GM12878 (cell line): ENCODE results near the gene AMN1. TPM values are rescaled to one million over a fixed set of nuclear protein-coding genes. Genes with fewer than 3 reads are reported as not detected.
A peak's percentile ranks its signal among the peaks of the same experiment; 100 is the strongest.

ENCODE experiments used
- ATF7 ChIP-seq: fragments of 450-650 bp; IDR thresholded peaks from 2 replicates; pipeline ENCODE4 v1.6.1; 2016; ENCODE audit warnings: low read depth, mild to moderate bottlenecking
- CHD1 ChIP-seq: IDR thresholded peaks from 2 replicates; pipeline ENCODE4 v1.6.1; 2012; ENCODE audit warnings: low read depth, low read length, improper control_type of control experiment
- EGR1 ChIP-seq, 2 experiments: IDR thresholded peaks; 1 replicate in 1 of 2; 2 replicates in 1 of 2; pipeline ENCODE4 v1.6.1; 2011 to 2012; ENCODE audit warnings: low read depth in 2 of 2, low read length in 2 of 2, borderline replicate concordance in 1 of 2, mild to moderate bottlenecking in 1 of 2, moderate library complexity in 1 of 2
- EZH2 ChIP-seq: IDR thresholded peaks from 2 replicates; pipeline ENCODE4 v1.6.1; 2012; ENCODE audit warnings: low read depth, mild to moderate bottlenecking, control low read depth, inconsistent platforms, low read length, borderline replicate concordance; ENCODE audit not compliant: control insufficient read depth
- HDAC6 ChIP-seq: fragments of 200-600 bp; sonication (generic); IDR thresholded peaks from one replicate; pipeline ENCODE4 v1.8.0; 2017; ENCODE audit warnings: antibody characterized with exemption; ENCODE audit not compliant: unreplicated experiment
- MEF2A ChIP-seq: IDR thresholded peaks from 2 replicates; pipeline ENCODE4 v1.6.1; 2011; ENCODE audit warnings: low read depth, mild to moderate bottlenecking, low read length, moderate library complexity; ENCODE audit not compliant: insufficient read depth
- MEF2B ChIP-seq: fragments of 450-650 bp; IDR thresholded peaks from 2 replicates; pipeline ENCODE4 v1.6.1; 2018; ENCODE audit warnings: mild to moderate bottlenecking, moderate library complexity; ENCODE audit not compliant: partially characterized antibody, poor library complexity, severe bottlenecking
- NFYA ChIP-seq: IDR thresholded peaks from 2 replicates; pipeline ENCODE4 v1.6.1; 2011; ENCODE audit warnings: low read depth, mild to moderate bottlenecking, low read length, improper control_type of control experiment, borderline replicate concordance
- POU2F2 ChIP-seq: IDR thresholded peaks from 3 replicates; pipeline ENCODE4 v1.6.1; 2011; ENCODE audit warnings: low read depth, mild to moderate bottlenecking, low read length, borderline replicate concordance
- RAD51 ChIP-seq: fragments of 450-650 bp; IDR thresholded peaks from 2 replicates; pipeline ENCODE4 v1.6.1; 2016; ENCODE audit warnings: moderate library complexity, mild to moderate bottlenecking, inconsistent platforms
- RELA ChIP-seq: fragments of 450-650 bp; IDR thresholded peaks from 2 replicates; pipeline ENCODE4 v1.8.0; 2014; ENCODE audit warnings: borderline replicate concordance; ENCODE audit not compliant: partially characterized antibody
- SUPT20H ChIP-seq: IDR thresholded peaks from 2 replicates; pipeline ENCODE4 v1.6.1; 2011; ENCODE audit warnings: low read depth, mild to moderate bottlenecking, low read length, moderate library complexity, borderline replicate concordance; ENCODE audit not compliant: control insufficient read depth
- YBX1 ChIP-seq: fragments of 450-650 bp; IDR thresholded peaks from 2 replicates; pipeline ENCODE4 v1.6.1; 2016; ENCODE audit warnings: antibody characterized with exemption
- ZSCAN29 ChIP-seq: fragments of 450-650 bp; IDR thresholded peaks from 2 replicates; pipeline ENCODE4 v1.6.1; 2017; ENCODE audit warnings: mild to moderate bottlenecking, moderate library complexity
- polyA plus RNA-seq, 11 experiments: library from polyadenylated mRNA; depleted of rRNA in 4 of 11; unstranded in 6 of 11; stranded (reverse) in 5 of 11; fragments of >200 nt; fragmentation: Nextera tagmentation in 4 of 11; fragmentation: Illumina TruSeq in 1 of 11; extraction: Ambion mirVana in 4 of 11; extraction: Trizol in 1 of 11; gene quantifications; 1 replicate in 1 of 11; 2 replicates in 10 of 11; pipeline versions ENCODE4 v1.2.1 to v1.2.3, GENCODE V29; 2011 to 2016; ENCODE audit warnings: inconsistent platforms in 2 of 11, missing spikeins in 2 of 11, low read depth in 1 of 11
- total RNA-seq, 4 experiments: library from RNA; depleted of rRNA in 3 of 4; stranded (reverse); fragments of >200 nt in 3 of 4; fragmentation: Illumina TruSeq in 1 of 4; extraction: Trizol in 1 of 4; gene quantifications; 2 replicates each; pipeline versions ENCODE4 v1.2.1 to v1.2.3, GENCODE V29; 2013 to 2021
- TF ChIP-seq, protein P1 (sequence below): fragments of 150-350 bp; IDR thresholded peaks from 2 replicates; pipeline ENCODE4 v1.6.1; 2014; ENCODE audit warnings: mild to moderate bottlenecking, low read depth, low read length
- TF ChIP-seq, protein P2 (sequence below): fragments of 450-650 bp; IDR thresholded peaks from 2 replicates; pipeline ENCODE4 v1.6.1; 2017; ENCODE audit warnings: low read depth, mild to moderate bottlenecking, moderate library complexity
- TF ChIP-seq, protein P3 (sequence below): IDR thresholded peaks from 2 replicates; pipeline ENCODE4 v1.6.1; 2012; ENCODE audit warnings: low read length, inconsistent platforms
- TF ChIP-seq, protein P4 (sequence below): IDR thresholded peaks from 2 replicates; pipeline ENCODE4 v1.6.1; 2011; ENCODE audit warnings: low read depth, mild to moderate bottlenecking, low read length, moderate library complexity, borderline replicate concordance; ENCODE audit errors: extremely low read depth
- TF ChIP-seq, protein P5 (sequence below): IDR thresholded peaks from 2 replicates; pipeline ENCODE4 v1.6.1; 2012; ENCODE audit warnings: low read depth, low read length, improper control_type of control experiment
- TF ChIP-seq, protein P6 (sequence below): fragments of 450-650 bp; IDR thresholded peaks from 2 replicates; pipeline ENCODE4 v1.6.1; 2014; ENCODE audit warnings: mild to moderate bottlenecking
- TF ChIP-seq, protein P7 (sequence below): IDR thresholded peaks from 2 replicates; pipeline ENCODE4 v1.6.1; 2011; ENCODE audit warnings: borderline replicate concordance, low read depth, mild to moderate bottlenecking, moderate library complexity, mixed read lengths, low read length; ENCODE audit not compliant: insufficient read depth; ENCODE audit errors: extremely low read length

Gene AMN1
- total and polyA plus RNA-seq, 10 of the 15 experiments (the other 5 are each of a cell fraction or from before 2014, with no cell fraction given): 5.4 to 19.3 (median 9.3) TPM

DNA sequence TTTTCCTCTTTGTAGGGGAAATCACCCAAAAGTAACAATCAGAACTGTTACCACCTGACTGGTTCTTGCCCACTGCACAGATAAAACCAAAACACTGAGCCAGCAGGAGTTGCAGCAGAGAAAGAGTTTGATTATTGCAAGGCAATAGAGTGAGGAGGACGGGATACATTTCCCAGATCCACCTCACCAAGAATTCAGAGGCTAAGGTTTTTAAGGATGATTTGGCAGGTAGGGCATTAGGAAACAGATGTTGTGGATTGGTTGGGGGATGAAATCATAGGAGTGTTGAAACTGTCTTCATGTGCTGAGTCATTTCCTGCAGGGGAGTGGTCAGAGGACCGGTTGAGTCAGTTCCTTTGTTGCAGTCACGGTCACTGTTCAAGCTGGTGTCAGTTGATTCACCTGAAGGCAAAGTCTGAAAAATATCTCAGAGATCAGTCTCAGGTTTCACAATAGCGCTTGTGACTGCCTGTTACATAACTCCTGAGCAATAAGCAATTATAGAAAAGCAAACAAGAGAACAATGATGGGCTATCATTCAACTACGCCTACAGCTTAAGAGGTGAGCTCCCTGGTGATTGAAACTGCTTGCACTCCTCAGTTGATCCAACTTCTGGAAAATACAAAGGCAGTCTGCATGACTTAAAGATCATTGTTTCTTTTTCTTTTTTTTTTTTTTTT is 20.3 kb upstream of the AMN1 start (continued):
- TF ChIP-seq, protein P1, sequence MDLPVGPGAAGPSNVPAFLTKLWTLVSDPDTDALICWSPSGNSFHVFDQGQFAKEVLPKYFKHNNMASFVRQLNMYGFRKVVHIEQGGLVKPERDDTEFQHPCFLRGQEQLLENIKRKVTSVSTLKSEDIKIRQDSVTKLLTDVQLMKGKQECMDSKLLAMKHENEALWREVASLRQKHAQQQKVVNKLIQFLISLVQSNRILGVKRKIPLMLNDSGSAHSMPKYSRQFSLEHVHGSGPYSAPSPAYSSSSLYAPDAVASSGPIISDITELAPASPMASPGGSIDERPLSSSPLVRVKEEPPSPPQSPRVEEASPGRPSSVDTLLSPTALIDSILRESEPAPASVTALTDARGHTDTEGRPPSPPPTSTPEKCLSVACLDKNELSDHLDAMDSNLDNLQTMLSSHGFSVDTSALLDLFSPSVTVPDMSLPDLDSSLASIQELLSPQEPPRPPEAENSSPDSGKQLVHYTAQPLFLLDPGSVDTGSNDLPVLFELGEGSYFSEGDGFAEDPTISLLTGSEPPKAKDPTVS: no peak
- TF ChIP-seq POU2F2 (peak; percentile 87; the same call in 2 of the 3 replicates), MEF2B (peak; percentile 68), CHD1 (0 out of 2 replicates have a peak, but pooled peaks have one; percentile 20), MEF2A (peak; percentile 81), RELA (no peak), EGR1 (IDR thresholded peaks at IDR 0.05; ENCODE audit: borderline replicate concordance in 1 of 2, low read depth in 2 of 2, low read length in 2 of 2) (0 out of 3 replicates have a peak, but pooled peaks of 1 of the 2 experiments have one; percentile 31), SUPT20H (no peak), HDAC6 (no peak), ZSCAN29 (no peak), RAD51 (peak; percentile 83), EZH2 (no peak), NFYA (no peak), ATF7 (peak; percentile 98), YBX1 (no peak)
- TF ChIP-seq, protein P2, sequence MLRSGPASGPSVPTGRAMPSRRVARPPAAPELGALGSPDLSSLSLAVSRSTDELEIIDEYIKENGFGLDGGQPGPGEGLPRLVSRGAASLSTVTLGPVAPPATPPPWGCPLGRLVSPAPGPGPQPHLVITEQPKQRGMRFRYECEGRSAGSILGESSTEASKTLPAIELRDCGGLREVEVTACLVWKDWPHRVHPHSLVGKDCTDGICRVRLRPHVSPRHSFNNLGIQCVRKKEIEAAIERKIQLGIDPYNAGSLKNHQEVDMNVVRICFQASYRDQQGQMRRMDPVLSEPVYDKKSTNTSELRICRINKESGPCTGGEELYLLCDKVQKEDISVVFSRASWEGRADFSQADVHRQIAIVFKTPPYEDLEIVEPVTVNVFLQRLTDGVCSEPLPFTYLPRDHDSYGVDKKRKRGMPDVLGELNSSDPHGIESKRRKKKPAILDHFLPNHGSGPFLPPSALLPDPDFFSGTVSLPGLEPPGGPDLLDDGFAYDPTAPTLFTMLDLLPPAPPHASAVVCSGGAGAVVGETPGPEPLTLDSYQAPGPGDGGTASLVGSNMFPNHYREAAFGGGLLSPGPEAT: peak; percentile 96
- TF ChIP-seq, protein P3, sequence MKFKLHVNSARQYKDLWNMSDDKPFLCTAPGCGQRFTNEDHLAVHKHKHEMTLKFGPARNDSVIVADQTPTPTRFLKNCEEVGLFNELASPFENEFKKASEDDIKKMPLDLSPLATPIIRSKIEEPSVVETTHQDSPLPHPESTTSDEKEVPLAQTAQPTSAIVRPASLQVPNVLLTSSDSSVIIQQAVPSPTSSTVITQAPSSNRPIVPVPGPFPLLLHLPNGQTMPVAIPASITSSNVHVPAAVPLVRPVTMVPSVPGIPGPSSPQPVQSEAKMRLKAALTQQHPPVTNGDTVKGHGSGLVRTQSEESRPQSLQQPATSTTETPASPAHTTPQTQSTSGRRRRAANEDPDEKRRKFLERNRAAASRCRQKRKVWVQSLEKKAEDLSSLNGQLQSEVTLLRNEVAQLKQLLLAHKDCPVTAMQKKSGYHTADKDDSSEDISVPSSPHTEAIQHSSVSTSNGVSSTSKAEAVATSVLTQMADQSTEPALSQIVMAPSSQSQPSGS: peak; percentile 98
- TF ChIP-seq, protein P4, sequence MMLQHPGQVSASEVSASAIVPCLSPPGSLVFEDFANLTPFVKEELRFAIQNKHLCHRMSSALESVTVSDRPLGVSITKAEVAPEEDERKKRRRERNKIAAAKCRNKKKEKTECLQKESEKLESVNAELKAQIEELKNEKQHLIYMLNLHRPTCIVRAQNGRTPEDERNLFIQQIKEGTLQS: no peak
- TF ChIP-seq, protein P5, sequence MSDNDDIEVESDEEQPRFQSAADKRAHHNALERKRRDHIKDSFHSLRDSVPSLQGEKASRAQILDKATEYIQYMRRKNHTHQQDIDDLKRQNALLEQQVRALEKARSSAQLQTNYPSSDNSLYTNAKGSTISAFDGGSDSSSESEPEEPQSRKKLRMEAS: no peak
- TF ChIP-seq, protein P6, sequence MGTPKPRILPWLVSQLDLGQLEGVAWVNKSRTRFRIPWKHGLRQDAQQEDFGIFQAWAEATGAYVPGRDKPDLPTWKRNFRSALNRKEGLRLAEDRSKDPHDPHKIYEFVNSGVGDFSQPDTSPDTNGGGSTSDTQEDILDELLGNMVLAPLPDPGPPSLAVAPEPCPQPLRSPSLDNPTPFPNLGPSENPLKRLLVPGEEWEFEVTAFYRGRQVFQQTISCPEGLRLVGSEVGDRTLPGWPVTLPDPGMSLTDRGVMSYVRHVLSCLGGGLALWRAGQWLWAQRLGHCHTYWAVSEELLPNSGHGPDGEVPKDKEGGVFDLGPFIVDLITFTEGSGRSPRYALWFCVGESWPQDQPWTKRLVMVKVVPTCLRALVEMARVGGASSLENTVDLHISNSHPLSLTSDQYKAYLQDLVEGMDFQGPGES: no peak
- TF ChIP-seq, protein P7, sequence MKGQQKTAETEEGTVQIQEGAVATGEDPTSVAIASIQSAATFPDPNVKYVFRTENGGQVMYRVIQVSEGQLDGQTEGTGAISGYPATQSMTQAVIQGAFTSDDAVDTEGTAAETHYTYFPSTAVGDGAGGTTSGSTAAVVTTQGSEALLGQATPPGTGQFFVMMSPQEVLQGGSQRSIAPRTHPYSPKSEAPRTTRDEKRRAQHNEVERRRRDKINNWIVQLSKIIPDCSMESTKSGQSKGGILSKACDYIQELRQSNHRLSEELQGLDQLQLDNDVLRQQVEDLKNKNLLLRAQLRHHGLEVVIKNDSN: no peak
